GM21723 (cell line): ENCODE measurements around the gene SLC25A22.

ENCODE experiments used
- ATAC-seq: cut with Tn5 transposase; IDR thresholded peaks from one replicate; pipeline ENCODE4 v1.9.1; 2021; ENCODE audit warnings: mild to moderate bottlenecking, moderate library complexity; ENCODE audit not compliant: unreplicated experiment

The SLC25A22 gene

DNA sequence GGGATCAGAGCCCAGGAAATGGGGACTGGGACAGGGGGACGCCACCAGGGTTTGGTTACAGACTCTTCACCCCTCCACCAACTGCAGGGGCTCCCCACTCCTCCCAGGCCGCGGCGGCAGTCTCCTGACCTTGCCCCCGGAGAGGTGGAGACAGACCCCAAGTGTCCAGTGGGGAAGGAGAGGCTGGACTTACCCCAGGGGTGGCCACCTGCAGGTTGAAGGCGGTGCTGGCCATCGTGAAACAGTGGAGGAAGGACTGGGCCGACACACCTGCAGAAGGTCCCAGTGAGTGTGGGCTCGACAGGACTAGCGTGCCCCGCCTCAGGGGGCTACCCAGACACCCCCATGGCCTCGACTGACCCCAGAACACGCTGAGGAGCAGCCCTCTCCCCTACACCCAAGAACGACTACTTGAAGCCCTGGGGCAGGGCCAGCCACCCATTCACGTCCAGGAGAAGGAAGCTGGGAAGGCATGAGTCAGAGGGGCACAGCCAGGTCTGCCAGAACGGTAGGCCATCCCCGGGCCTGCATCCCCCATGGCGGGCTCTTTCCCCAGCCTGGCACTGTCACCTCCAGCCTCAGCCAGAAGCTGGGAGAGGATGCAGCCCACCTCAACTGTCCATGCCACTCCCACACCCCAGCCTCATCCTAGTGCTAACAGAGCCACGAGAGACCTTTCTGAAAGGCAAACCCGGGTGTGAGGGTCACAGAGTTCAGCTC lies 23.0 kb downstream of the SLC25A22 start:
- ATAC-seq = no peak

DNA sequence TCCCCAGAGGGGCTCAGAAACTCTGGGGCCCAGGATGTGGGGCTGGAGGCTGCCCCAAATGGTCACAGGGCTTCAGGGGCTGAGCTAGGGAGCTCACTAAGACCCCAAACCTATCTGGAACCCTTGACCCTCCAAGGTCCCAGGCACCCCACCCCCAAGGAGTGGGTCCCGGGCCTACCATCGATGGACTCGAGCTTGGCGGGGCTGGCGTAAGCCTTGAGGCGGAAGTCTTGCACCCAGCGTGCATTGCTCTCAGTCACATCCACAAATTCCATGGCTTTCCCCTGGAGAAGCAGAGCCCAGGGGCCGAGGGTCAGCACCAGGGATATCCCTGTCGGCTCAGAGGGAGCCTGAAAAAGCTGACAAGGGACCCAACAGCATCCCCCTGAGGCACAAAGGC lies 24.3 kb downstream of the SLC25A22 start:
- ATAC-seq = no peak

DNA sequence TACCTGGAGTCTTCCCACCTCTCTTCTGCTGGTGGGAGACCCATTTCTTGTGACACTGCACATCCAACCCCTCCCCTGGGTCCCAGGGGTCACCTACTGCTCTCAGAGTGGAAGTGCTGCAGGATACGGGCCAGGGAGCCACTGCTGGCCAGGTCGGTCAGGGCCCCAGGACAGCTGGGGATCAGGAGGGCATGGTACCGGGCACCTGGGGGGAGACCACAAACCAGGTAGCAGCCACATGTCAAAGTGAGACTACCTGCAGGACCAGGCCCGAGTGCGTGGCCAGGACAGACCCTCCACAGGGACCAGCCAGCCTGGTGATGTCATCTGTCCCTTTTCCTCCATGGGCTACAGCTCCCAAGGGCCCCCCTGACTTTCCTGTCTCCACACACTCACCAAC lies 24.7 kb downstream of the SLC25A22 start:
- no peak for ATAC-seq

DNA sequence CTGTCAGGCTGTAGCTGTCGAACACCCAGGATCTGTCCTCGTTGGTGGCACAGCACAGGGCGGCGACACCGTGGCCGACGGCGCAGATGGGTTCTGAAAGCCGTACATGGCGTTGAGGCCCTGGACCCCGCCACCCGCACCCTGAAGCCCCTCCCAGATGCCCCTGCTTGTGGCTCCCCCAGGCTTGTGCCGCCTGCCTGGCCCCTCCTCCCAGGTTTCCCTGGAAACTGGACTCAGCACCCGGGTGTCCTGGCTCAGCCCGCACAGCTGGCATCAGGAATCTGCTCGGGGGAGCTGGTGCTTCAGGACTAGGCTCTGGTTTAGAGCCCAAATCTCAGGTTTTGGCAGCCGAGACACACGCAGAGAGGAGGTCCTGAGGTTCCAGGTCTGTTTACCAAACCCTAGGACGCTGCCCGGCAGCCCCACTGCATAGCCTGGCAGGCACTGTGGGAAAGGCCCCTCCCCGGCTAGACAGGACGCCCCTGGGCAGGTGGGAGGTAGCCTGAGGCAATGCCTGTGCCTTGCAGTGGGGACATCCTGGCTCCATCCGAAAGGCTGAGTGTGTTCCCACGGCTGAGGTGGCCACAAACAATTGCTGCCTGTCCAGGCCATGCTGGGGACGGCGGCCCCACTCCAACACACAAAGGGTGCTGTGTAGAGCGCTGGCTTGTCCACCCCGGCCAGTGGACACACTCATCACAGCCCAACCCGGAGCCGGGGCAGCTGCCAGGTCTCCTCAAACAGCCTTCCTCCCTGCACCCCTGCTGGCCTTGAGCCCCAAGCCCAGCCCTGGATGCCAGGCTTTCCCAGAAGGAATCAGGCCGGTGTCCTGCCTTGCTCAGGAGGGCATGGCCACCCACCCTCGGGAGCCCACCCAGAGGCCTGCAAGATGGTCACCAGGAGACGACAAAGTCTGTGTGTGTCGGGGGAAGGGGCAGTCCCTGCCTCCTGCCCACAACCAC lies 25.4 kb downstream of the SLC25A22 start:
- no peak for ATAC-seq

DNA sequence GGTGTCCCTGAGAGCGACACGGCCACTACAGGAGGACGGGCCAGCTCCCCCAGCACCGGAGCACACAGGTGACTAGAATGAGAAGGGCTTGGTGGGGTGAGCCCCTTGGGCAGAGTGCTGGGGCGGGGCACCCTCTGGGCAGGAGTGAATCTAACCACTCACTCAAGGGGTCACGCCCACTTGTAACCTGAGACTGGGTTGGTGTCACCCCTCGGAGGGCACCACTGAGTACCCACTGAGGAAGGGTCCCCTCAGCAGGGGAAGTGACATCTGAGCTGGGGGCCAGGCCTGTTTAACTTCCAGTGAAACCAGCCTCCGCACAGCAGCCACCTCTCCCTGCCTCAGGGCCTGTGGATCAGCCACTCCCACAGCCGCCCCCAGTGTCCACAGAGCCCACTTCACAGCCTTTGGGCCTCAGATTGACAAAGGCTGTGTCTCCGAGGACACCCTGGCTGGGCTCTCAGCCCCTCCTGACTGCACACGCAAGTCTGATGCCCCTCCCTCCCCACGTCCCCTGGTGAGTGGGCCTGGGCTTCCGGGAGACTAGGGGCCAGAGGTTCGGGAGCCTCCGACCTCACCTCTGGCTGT lies 26.4 kb downstream of the SLC25A22 start:
- no peak for ATAC-seq

DNA sequence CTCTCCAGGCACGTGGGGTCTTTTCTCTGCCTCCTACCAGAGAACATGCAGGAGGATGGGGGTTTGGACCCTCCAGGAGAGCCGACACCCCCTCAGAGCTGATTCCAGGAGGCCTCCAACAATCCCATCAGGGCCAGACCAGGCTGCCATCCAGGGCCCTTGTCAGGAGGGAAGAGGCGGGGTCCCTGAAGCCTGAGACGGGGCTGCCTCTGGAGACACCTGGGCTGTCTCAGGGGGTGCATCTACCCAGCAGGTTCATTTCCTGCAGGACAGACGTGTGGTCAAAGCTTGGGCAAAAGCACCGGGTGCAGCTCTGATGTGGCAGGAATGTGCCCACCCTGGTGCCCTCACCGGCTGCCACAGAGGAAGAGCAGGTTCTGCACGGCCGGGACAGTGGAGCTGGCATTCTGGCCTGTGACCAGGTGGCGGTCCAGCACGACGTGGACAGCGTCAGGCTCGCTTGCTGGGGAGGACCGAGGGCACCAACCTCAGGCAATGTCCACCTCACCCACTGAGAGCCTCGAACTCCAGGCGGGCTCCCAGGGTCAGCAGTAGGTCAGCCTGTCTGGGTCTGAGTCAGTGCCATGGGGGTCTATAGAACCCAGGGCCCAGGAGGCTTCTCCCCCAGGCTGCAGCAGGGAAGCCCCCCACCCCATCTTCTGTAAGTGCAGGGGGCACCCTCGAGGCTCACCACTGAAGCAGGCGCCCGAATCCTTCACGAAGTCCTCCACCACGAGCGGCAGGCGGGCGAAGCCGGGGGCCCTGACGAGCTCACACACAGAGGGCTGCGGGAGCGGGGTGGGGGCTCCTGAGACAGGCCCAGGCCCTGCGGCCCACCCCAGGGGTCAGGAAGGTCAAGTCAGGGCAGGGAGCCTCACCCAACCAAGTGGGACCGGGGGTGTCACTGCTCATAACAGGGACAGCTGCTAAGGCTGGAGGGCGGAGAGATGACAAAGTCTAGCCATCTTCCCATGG lies 27.2 kb downstream of the SLC25A22 start:
- ATAC-seq = no peak

DNA sequence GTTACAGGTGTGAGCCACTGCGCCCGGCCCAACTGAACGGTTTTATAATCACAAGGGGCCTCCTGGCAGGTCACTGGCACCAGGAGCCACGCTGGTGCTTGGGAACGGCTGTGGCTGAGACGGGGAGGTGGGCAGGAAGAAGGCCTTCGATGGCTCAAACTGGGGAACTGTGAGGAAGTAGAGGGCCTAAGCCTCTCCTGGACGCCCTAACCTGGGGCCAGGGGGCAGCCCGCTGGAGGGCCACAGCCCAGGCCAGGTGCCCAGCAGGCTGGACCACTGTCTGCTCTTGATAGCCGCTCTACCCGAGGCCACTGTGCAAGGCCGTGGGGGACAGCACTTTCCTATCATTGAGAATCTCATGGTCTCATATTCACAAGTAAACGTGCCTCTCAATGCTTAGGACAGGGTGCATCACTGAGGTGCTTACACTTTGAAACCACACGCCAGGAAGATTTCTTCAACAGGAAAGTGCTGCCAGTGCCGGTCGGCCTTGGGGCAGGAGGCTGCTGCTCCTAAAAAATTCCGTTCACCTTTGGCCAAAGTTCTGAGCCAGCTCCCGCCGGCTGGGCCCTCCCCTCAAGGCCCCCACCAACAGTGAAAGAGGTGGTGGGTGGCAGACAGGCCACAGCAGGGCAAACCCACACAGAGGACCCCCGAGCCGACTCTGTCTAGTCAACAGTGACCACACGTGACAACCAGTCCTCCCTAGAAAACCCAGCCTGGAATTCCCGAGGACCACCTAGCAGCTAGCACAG lies 28.0 kb downstream of the SLC25A22 start:
- ATAC-seq = no peak

DNA sequence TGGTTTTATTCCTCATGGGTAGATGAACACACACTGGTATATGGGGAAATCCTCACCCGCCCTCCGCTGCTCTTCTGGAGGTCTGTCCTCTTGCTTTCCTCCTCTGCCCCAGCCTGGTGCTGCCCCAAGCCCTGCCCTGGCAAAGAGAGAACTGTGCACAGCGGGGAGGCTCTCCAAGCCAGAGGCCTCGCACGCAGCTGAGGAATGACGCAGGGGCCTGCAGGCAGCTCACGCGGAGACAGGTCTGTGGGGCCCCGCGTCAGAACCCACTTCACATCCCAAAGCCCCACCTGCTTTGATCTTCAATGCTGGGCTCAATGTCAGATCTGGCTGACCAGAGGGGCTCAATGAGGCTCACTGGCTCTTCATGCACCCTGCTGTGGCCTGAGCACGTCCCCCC lies 30.8 kb downstream of the SLC25A22 start:
- ATAC-seq = no peak

DNA sequence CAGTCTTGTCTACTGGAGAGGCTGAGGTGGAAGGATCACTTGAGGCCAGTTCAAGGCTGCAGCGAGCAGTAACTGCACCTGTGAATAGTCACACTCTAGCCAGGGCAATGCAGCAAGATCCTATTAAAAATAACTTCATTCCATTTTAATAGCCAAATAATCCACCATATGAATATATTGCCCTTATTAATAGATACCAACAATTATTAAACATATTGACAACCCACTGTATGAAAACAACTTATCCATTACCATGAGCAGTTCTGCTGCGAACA lies 31.2 kb downstream of the SLC25A22 start:
- no peak for ATAC-seq

DNA sequence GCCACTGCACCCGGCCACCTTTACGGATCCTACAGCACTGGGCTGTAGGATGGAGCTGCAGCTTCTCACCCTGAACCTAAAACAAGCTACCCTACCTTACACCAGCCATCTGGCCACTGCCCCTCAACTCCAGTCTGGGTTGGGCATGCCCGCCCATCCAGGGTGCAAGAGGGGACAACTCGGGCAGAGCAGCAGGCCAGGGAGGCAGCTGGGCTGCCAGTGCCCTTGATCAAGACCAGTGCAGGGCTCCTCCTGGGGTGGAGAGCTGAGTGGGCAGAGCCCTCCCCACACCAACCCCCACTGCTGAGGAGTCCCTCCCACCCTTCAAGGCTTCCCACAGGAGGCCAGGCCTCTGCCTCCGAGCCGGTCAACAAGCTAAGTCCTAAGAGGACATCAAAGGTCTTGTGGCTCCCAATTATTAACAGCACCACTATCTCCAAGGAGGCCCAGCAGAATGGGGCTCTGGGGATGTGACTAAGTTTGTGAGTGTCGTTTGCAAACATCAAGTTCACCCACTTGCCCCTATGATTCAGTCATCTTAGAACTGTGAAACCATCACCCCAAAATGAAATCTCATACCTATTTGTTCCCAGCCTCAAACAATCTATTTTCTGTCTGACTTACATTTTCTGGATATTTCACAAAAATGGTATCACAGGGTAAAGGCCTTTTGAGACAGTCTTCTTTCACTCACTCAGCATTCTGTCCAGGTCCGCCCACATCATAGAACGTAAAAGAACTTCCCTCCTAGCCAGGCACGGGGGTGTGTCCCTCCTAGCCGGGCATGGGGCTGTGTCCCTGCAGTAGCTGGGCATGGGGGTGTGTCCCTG lies 31.8 kb downstream of the SLC25A22 start:
- no peak for ATAC-seq

DNA sequence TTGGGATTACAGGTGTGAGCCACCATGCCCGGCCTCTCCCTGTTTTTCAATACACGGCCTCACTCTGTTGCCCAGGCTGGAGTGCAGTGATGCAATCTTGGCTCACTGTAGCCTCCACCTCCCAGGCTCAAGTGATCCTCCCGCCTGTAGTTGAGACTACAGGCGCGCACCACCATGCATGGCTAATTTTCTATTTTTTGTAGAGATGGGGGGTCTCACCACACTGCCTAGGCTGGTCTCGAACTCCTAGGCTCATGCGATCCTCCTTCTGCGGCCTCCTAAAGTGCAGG lies 32.3 kb downstream of the SLC25A22 start:
- no peak for ATAC-seq

DNA sequence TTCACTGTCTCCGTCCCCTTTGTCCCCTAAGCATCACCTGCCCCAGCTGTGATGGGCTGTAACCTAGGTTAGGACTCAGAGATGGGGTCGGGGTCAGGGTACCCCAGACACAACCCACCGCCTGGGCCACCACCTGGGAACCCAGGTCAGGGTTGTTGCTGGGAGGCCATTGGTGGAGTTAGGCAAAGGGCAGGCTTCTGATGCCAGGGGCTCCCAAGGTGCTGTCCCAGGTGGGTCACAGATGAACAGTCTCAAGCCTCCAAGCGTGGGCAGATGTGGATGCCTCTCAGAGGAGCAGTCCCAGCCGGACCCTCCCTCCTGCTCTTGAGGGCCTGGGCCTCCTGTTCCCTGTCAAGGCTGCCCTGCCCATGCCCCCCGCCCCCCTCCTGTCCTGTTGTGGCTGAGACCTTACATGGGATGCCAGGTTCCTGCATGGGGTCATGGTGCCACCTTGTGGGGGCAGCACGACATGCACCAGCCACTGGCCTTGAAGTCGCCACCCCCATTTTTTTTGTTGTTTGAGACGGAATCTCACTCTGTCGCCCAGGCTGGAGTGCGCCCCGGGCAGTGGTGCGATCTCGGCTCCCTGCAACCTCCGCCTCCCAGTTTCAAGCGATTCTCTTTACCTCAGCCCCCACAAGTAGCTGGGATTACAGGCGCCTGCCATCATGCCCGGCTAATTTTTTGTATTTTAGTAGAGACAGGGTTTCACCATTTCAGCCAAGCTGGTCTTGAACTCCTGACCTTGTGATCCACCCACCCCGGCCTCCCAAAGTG lies 32.9 kb downstream of the SLC25A22 start:
- ATAC-seq = no peak

DNA sequence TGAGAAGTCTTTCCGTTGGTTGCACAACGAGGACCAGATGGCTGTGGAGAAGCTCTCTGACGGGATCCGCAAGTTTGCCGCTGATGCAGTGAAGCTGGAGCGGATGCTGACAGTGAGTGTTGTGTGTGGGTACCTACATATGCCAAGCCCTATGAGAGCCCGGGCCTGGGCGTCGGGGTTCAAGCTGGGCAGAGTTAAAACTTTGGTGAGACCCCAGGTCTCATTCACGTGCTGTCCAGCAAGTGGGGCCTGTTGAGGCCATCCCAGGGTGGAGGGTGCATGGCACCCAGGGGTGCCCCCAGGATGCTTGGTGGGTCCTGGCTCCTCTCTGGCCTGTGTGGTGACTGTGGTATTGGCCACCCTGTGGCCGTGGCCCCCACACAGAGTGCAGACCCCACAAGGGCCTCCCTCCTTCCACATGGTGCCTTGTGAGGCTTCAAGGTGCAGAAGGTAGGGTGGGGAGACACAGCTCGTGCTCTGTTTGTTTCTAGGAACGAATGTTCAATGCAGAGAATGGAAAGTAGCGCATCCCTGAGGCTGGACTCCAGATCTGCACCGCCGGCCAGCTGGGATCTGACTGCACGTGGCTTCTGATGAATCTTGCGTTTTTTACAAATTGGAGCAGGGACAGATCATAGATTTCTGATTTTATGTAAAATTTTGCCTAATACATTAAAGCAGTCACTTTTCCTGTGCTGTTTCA lies 33.6 kb downstream of the SLC25A22 start:
- ATAC-seq = no peak

DNA sequence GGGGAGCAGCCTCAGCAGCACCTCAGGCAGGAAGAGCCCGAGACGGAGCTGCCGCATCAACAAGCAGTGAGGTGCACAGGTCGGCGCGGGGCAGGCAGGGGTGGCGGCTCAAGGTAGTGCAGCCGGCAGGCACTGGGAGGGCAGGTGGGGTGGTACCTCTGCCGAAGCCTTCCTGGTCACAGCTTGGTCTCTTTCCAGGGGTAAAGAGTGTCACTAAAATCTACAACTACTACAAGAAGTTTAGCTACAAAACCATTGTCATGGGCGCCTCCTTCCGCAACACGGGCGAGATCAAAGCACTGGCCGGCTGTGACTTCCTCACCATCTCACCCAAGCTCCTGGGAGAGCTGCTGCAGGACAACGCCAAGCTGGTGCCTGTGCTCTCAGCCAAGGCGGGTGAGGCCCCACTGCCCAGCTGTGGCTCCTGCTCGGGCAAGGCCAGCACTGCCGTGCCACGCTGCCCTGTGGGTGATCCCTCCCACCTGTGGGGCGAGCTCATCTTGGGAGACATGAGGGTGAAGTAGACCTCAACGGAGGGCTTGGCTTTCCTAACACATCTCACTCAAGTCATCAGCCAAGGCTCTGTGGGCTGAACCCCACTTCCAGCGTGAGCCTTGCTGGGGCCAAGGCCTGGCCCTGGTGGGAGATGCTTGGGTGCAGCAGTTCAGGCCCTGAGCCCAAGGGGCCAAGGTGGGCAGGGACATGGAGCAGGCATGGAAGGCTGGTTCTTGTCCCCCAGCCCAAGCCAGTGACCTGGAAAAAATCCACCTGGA lies 34.3 kb downstream of the SLC25A22 start:
- no peak for ATAC-seq

DNA sequence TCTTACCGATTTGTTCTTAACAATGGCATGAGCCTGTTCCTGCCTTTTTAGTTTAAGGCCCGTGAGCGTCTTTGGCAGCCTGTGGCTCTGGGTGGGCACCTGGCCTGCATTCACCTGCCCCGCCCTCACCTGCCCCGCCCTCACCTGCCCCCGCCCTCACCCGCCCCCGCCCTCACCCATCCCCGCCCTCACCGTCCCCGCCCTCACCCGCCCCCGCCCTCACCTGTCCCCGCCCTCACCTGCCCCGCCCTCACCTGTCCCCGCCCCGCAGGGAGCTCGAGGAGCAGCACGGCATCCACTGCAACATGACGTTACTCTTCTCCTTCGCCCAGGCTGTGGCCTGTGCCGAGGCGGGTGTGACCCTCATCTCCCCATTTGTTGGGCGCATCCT lies 35.0 kb downstream of the SLC25A22 start:
- no peak for ATAC-seq

DNA sequence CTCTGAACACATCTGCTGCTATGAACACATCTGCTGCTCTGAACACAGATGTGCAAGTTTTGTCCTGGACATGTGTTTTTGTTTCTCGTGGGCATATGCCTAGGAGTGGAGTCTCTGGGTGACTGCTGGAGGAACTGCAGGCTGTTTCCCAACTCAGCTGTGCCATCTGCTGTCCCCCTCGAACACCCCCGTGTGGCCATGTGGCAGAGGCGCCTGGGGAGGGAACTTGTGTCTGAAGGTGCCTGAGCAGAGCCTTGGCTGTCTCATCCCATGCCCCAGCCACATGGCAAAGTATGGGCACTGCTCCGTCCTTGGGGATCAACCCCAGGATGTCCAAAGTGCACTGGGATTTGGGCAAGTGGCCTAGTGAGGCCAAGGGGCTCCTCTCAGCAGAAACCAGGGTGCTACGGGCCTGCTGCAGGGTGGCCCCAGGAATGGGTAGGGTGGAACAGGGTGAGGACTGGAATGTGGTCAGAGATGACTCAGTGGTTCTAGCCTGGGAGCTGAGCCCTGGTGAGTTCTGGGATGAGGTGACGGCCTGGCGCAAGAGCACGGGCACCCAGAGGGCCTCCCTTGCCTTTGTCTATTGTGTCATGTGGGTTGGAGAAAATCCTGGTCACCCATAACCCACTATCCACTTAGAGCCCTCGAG lies 35.5 kb downstream of the SLC25A22 start:
- no peak for ATAC-seq
